Ishikawa (cell line): ENCODE data around the gene ENOX2.

Experiments
- CEBPB ChIP-seq: IDR thresholded peaks from 2 replicates; pipeline ENCODE4 v1.6.1; 2012
- CREB1 ChIP-seq: IDR thresholded peaks from 2 replicates; pipeline ENCODE4 v1.6.1; 2012; ENCODE audit warnings: low read depth
- EGR1 ChIP-seq: IDR thresholded peaks from 2 replicates; pipeline ENCODE4 v1.6.1; 2012
- EP300 ChIP-seq: IDR thresholded peaks from 2 replicates; pipeline ENCODE4 v1.6.1; 2012; ENCODE audit warnings: borderline replicate concordance
- FOXM1 ChIP-seq: IDR thresholded peaks from 2 replicates; pipeline ENCODE4 v1.6.1; 2012; ENCODE audit warnings: low read depth, borderline replicate concordance
- NFIC ChIP-seq: IDR thresholded peaks from 2 replicates; pipeline ENCODE4 v1.6.1; 2012
- RAD21 ChIP-seq: IDR thresholded peaks from 2 replicates; pipeline ENCODE4 v1.6.1; 2012; ENCODE audit warnings: low read depth
- TAF1 ChIP-seq: IDR thresholded peaks from 2 replicates; pipeline ENCODE4 v1.6.1; 2012; ENCODE audit warnings: low read depth, mild to moderate bottlenecking
- TCF12 ChIP-seq: IDR thresholded peaks from 2 replicates; pipeline ENCODE4 v1.6.1; 2012; ENCODE audit warnings: low read depth
- TEAD4 ChIP-seq: IDR thresholded peaks from 2 replicates; pipeline ENCODE4 v1.6.1; 2012
- YY1 ChIP-seq: IDR thresholded peaks from 2 replicates; pipeline ENCODE4 v1.6.1; 2012; ENCODE audit warnings: low read depth
- ZBTB7A ChIP-seq: IDR thresholded peaks from 2 replicates; pipeline ENCODE4 v1.6.1; 2012; ENCODE audit warnings: low read depth
- TF ChIP-seq, protein P1 (sequence below): IDR thresholded peaks from 2 replicates; pipeline ENCODE4 v1.6.1; 2012; ENCODE audit warnings: low read depth, mild to moderate bottlenecking
- TF ChIP-seq, protein P2 (sequence below): IDR thresholded peaks from 2 replicates; pipeline ENCODE4 v1.6.1; 2012
- TF ChIP-seq, protein P3 (sequence below): IDR thresholded peaks from 2 replicates; pipeline ENCODE4 v1.6.1; 2012

The ENOX2 gene

DNA sequence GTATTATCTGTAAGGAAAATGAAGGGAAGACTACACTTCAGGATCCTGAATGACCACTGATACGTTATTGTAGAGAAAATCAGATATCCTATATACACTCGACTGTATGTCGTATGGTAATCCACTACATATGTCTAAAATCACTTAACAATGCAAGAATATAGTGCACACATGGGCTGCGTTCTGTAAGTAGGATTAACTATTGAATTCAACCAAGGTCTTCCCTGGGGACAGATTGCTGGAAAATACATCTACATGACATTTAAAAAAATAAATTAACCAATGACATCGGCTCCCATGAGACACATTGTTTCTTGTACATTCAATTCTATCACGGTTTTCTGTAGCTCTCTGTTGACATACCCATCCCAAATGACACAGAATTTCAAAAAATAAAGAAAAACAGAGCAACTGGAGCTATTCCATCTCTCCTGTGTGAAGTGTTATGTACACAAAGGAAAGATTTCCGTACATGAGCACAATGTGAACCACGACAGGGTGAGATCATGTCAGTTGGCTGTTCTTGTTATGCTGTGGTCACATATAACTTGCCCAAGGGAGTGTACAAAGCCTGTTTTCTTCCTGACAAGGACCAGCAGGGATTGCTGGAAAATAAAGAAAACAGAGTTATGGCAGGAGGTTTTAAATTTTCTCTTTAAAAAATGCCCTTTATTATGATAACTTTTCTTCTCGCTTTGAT is 6.1 kb downstream of the ENOX2 start:
- TF ChIP-seq TCF12 (no peak), CREB1 (no peak), RAD21 (no peak), EGR1 (no peak), TAF1 (no peak), NFIC (no peak)
- TF ChIP-seq, protein P1, sequence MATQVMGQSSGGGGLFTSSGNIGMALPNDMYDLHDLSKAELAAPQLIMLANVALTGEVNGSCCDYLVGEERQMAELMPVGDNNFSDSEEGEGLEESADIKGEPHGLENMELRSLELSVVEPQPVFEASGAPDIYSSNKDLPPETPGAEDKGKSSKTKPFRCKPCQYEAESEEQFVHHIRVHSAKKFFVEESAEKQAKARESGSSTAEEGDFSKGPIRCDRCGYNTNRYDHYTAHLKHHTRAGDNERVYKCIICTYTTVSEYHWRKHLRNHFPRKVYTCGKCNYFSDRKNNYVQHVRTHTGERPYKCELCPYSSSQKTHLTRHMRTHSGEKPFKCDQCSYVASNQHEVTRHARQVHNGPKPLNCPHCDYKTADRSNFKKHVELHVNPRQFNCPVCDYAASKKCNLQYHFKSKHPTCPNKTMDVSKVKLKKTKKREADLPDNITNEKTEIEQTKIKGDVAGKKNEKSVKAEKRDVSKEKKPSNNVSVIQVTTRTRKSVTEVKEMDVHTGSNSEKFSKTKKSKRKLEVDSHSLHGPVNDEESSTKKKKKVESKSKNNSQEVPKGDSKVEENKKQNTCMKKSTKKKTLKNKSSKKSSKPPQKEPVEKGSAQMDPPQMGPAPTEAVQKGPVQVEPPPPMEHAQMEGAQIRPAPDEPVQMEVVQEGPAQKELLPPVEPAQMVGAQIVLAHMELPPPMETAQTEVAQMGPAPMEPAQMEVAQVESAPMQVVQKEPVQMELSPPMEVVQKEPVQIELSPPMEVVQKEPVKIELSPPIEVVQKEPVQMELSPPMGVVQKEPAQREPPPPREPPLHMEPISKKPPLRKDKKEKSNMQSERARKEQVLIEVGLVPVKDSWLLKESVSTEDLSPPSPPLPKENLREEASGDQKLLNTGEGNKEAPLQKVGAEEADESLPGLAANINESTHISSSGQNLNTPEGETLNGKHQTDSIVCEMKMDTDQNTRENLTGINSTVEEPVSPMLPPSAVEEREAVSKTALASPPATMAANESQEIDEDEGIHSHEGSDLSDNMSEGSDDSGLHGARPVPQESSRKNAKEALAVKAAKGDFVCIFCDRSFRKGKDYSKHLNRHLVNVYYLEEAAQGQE: no peak

DNA sequence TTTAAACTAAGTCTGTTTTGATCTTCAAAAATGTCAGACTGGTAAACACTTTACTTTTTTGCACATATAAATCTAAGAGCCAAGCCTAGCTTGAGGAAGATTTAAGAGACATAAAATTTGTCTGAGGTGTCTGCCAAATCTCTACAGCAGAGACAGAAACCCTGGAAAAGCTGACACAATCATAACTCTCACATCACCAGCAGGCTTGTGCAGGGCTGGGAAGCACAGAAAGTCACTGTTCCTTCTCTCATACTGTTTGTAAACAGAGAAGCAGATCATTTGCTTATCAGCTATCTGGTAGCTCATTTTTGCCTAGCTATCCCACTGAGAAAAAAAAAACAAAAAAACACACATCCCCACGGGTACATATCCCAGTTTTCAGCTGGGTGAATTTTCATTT is 7.0 kb downstream of the ENOX2 start:
- no peak for TF ChIP-seq YY1
- TF ChIP-seq NFIC: no peak
- no peak for TF ChIP-seq TEAD4
- no peak for TF ChIP-seq EGR1
- TF ChIP-seq, protein P2, sequence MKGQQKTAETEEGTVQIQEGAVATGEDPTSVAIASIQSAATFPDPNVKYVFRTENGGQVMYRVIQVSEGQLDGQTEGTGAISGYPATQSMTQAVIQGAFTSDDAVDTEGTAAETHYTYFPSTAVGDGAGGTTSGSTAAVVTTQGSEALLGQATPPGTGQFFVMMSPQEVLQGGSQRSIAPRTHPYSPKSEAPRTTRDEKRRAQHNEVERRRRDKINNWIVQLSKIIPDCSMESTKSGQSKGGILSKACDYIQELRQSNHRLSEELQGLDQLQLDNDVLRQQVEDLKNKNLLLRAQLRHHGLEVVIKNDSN: no peak
- no peak for TF ChIP-seq CEBPB
- no peak for TF ChIP-seq EP300
- no peak for TF ChIP-seq TCF12
- TF ChIP-seq FOXM1: no peak

DNA sequence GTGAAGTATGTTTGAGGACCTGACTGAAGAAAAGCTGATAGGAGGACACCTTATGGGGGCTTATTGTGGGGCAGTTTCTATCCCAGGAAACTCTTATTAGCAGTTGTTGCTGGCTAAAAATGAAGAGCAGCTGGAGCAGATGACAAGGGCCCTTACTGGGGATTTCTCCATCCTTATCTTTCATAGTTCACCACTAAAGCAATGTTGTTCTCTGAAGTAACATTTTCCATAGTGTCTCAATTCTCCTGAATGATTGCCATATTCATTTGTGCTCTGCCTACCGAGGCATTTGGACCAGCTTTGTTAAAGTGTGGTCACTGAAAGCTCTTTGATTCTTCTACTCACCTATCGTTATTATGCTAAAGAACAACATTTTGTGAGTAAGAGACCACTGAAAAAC is 7.7 kb downstream of the ENOX2 start:
- TF ChIP-seq TAF1 (no peak), YY1 (no peak), CEBPB (no peak), RAD21 (no peak), EP300 (no peak), TCF12 (no peak), NFIC (no peak), EGR1 (no peak), FOXM1 (no peak), TEAD4 (no peak)
- TF ChIP-seq, protein P3, sequence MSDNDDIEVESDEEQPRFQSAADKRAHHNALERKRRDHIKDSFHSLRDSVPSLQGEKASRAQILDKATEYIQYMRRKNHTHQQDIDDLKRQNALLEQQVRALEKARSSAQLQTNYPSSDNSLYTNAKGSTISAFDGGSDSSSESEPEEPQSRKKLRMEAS: no peak
- TF ChIP-seq, protein P1: no peak
- TF ChIP-seq, protein P2: no peak

DNA sequence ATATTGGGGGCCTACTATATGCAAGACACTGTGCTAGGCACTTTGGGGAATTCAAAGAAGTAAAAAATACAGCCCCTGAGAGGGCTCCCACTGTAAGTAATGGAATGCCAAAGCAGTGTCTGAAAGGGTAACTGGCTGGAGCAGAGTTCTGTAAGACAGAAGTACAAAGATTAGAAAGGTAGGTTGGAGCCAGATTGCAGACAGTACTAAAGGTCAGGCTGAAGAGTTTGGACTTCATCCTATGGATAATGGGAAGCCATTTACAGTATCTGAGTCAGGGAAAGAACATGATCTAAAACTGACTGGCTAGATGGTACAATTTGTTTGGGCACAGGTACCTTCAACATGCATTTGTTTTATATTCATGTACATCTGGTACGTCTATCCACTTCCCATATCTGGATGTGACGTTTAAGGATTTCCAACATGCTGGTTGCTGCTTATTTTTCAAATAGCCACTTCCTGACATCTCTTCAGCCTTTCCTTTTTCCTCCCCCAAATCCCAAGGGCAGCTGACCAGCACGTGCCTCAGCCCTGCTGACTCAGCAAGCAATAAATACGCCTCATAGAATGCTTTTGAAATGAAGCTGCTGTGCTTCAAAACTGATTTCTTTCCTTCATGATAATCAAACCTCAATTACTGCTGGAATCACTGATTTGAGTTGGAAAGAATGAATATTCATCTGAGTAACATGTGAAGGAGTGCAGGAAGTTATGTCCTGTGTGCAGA is 9.5 kb downstream of the ENOX2 start:
- no peak for TF ChIP-seq FOXM1
- TF ChIP-seq, protein P3: no peak
- TF ChIP-seq TCF12: no peak
- no peak for TF ChIP-seq TAF1
- no peak for TF ChIP-seq EP300
- TF ChIP-seq NFIC: no peak
- TF ChIP-seq ZBTB7A: no peak

DNA sequence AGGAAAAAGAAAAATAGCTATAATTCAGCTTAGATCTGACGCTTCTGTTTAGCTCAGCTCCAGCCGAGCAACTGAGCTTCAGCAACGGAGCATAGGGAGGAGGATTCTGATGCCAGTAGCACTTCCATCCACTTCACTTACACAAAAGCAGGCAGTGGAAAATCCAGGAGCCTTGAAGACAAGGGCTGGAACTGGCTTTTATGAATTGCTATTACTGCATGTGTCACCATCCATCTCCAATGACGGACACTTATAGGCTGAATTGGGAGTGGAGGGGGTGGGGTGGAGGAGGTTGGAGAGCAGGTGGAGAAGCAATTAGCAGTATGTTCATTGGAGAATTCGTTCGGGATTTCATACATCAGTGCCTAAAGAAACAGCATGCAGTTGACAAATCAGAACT is 15.6 kb downstream of the ENOX2 start:
- no peak for TF ChIP-seq EP300
- TF ChIP-seq RAD21: no peak

DNA sequence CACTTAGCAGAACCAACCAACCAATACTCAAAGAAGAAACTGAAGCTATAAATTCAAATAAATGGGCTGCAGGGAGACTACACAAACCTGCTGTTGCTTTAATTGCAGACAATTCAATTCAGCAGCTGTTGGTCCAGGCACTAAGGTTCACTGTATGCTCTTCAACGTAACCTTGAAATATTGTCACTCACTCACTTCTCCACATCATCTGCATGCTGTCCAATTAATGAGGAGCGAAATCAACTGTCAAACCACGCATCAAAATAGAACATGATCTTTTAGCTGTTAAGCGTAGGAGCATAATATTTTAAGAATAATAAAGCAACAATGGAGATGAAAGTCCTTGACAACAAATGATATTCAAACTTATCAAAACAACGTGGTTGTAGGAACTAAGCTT is 17.0 kb downstream of the ENOX2 start:
- no peak for TF ChIP-seq FOXM1
- TF ChIP-seq ZBTB7A: no peak
- no peak for TF ChIP-seq NFIC
- TF ChIP-seq, protein P1: no peak
- TF ChIP-seq RAD21: no peak
- TF ChIP-seq TAF1: no peak
- TF ChIP-seq, protein P3: no peak
- TF ChIP-seq EGR1: no peak
- TF ChIP-seq CEBPB: no peak
- TF ChIP-seq EP300: no peak
- TF ChIP-seq, protein P2: no peak
- TF ChIP-seq YY1: no peak
- no peak for TF ChIP-seq TEAD4
- TF ChIP-seq TCF12: no peak
- TF ChIP-seq CREB1: no peak
